SK-N-SH (cell line): Measurements from ENCODE around the gene ELP1. TPM values are rescaled to one million over a fixed set of nuclear protein-coding genes. Genes with fewer than 3 reads are reported as not detected.

Source experiments
- CTCF ChIA-PET: fragments of 300-600, 350-600 bp; formaldehyde crosslinking; extraction: SDS; loops from one replicate; lab custom pipeline; 2021; lab: Yijun Ruan, JAX
- POLR2A ChIA-PET: fragments of 350-600 bp; sonication (Branson Sonifier 250); formaldehyde crosslinking; extraction: SDS; loops from one replicate; lab custom pipeline; 2020; ENCODE audit warnings: antibody characterized with exemption, inconsistent platforms; lab: Yijun Ruan, JAX
- DNase-seq: peaks from one replicate; pipeline ENCODE4 v3.0.0; 2012
- H2AFZ ChIP-seq: fragments of 200-600 bp; sonication (generic); 2 replicates; pipeline ENCODE4 v1.8.1; 2016; ENCODE audit warnings: antibody characterized with exemption, mild to moderate bottlenecking, low read depth
- H3F3A ChIP-seq: fragments of 200-600 bp; sonication (generic); replicated peaks from 2 replicates; pipeline ENCODE3; 2016; ENCODE audit warnings: antibody characterized with exemption, mild to moderate bottlenecking; ENCODE audit not compliant: insufficient read depth
- H3K27ac ChIP-seq, 2 experiments: fragments of 200-500 bp in 1 of 2; fragments of 200-600 bp in 1 of 2; sonication (Bioruptor generic) in 1 of 2; sonication (generic), shearing (Covaris generic) in 1 of 2; 2 replicates each; pipeline versions ENCODE4 v1.5.1 to v1.6.1; 2014 to 2016; ENCODE audit warnings: low read depth in 2 of 2, inconsistent platforms in 1 of 2, low read length in 1 of 2, mild to moderate bottlenecking in 1 of 2, mixed read lengths in 1 of 2
- H3K27me3 ChIP-seq: fragments of 200-600 bp; sonication (generic), shearing (Covaris generic); 2 replicates; pipeline ENCODE4 v1.6.1; 2016; ENCODE audit warnings: mixed run types; ENCODE audit not compliant: insufficient read depth
- H3K36me3 ChIP-seq, 2 experiments: fragments of 200-500 bp in 1 of 2; fragments of 200-600 bp in 1 of 2; sonication (Bioruptor generic) in 1 of 2; sonication (generic) in 1 of 2; replicated peaks in 1 of 2; 2 replicates each; pipeline versions ENCODE3 to v1.5.1; 2014 to 2016; ENCODE audit warnings: low read length in 1 of 2, mild to moderate bottlenecking in 1 of 2; ENCODE audit not compliant: insufficient read depth in 2 of 2, control insufficient read depth in 1 of 2
- H3K4me1 ChIP-seq, 2 experiments: fragments of 200-500 bp in 1 of 2; fragments of 200-600 bp in 1 of 2; sonication (Bioruptor generic) in 1 of 2; sonication (generic), shearing (Covaris generic) in 1 of 2; 2 replicates each; pipeline versions ENCODE4 v1.5.1 to v1.6.1; 2014 to 2016; ENCODE audit warnings: low read depth in 1 of 2, low read length in 1 of 2, mixed run types in 1 of 2; ENCODE audit not compliant: insufficient read depth in 2 of 2, control insufficient read depth in 1 of 2
- H3K4me2 ChIP-seq: fragments of 200-600 bp; sonication (generic), shearing (Covaris generic); 2 replicates; pipeline ENCODE4 v1.6.1; 2017; ENCODE audit warnings: mixed run types
- H3K4me3 ChIP-seq, 2 experiments: fragments of 200-500 bp in 1 of 2; fragments of 200-600 bp in 1 of 2; sonication (Bioruptor generic) in 1 of 2; sonication (generic), shearing (Covaris generic) in 1 of 2; 2 replicates each; pipeline versions ENCODE4 v1.5.1 to v1.8.1; 2014 to 2016; ENCODE audit warnings: low read depth in 2 of 2, inconsistent platforms in 1 of 2, low read length in 1 of 2, mild to moderate bottlenecking in 1 of 2, mixed read lengths in 1 of 2, moderate library complexity in 1 of 2
- H3K79me2 ChIP-seq: fragments of 200-600 bp; sonication (generic); 2 replicates; pipeline ENCODE4 v1.8.1; 2017; ENCODE audit warnings: mild to moderate bottlenecking; ENCODE audit not compliant: insufficient read depth
- H3K9ac ChIP-seq: fragments of 200-600 bp; sonication (generic); 2 replicates; pipeline ENCODE4 v1.6.1; 2017; ENCODE audit warnings: mixed run types
- H3K9me2 ChIP-seq: fragments of 200-600 bp; sonication (generic); 2 replicates; pipeline ENCODE4 v1.6.1; 2017; ENCODE audit warnings: mixed run types
- H3K9me3 ChIP-seq: fragments of 200-600 bp; sonication (generic); 2 replicates; pipeline ENCODE4 v1.6.1; 2017; ENCODE audit warnings: mixed run types, mild to moderate bottlenecking, moderate library complexity
- H4K20me1 ChIP-seq: fragments of 200-600 bp; sonication (generic); 2 replicates; pipeline ENCODE4 v1.6.1; 2017; ENCODE audit warnings: mild to moderate bottlenecking, mixed run types; ENCODE audit not compliant: insufficient read depth
- CTCF ChIP-seq: fragments of 200-600 bp; sonication (generic); IDR thresholded peaks from 2 replicates; pipeline ENCODE4 v1.6.1; 2017; ENCODE audit warnings: antibody characterized with exemption, mild to moderate bottlenecking, moderate library complexity
- EZH2phosphoT487 ChIP-seq: fragments of 200-600 bp; sonication (generic); IDR thresholded peaks from 2 replicates; pipeline ENCODE4 v1.6.1; 2017; ENCODE audit warnings: low read depth, mixed run types, mild to moderate bottlenecking, antibody characterized with exemption, moderate library complexity, borderline replicate concordance
- FOSL2 ChIP-seq: IDR thresholded peaks from 2 replicates; pipeline ENCODE4 v1.4.0; 2012; ENCODE audit warnings: low read depth, mild to moderate bottlenecking, moderate library complexity, borderline replicate concordance
- FOXJ3 ChIP-seq: sonication (generic); formaldehyde crosslinking; IDR thresholded peaks from 2 replicates; pipeline ENCODE4 v1.5.1; 2020; ENCODE audit warnings: mild to moderate bottlenecking, missing genetic modification reagents
- GABPA ChIP-seq: IDR thresholded peaks from 2 replicates; pipeline ENCODE4 v1.4.0; 2012; ENCODE audit warnings: low read depth, mild to moderate bottlenecking
- GATA2 ChIP-seq: sonication (generic); formaldehyde crosslinking; IDR thresholded peaks from 2 replicates; pipeline ENCODE4 v1.5.0; 2020; ENCODE audit warnings: mild to moderate bottlenecking, missing genetic modification reagents
- NFIC ChIP-seq: IDR thresholded peaks from 2 replicates; pipeline ENCODE4 v1.4.0; 2012; ENCODE audit warnings: borderline replicate concordance
- NRF1 ChIP-seq: IDR thresholded peaks from 2 replicates; pipeline ENCODE4 v1.6.1; 2012; ENCODE audit warnings: low read depth, mild to moderate bottlenecking, low read length
- PBX3 ChIP-seq: IDR thresholded peaks from 2 replicates; pipeline ENCODE4; 2012
- RAD21 ChIP-seq: IDR thresholded peaks from 2 replicates; pipeline ENCODE4 v1.6.1; 2012; ENCODE audit warnings: mild to moderate bottlenecking, low read length
- RCOR1 ChIP-seq: fragments of 150-350 bp; IDR thresholded peaks from 2 replicates; pipeline ENCODE4 v1.6.1; 2017; ENCODE audit warnings: antibody characterized with exemption, low read length
- RFX5 ChIP-seq: IDR thresholded peaks from 2 replicates; pipeline ENCODE4 v1.6.1; 2012; ENCODE audit warnings: mild to moderate bottlenecking, improper control_type of control experiment, low read length
- YY1 ChIP-seq: IDR thresholded peaks from 2 replicates; pipeline ENCODE4 v1.4.0; 2012; ENCODE audit warnings: low read depth, mild to moderate bottlenecking
- WGBS: methylation state at CpG from one replicate; pipeline ENCODE4 v1.1.6; 2017; ENCODE audit warnings: low lambda C conversion rate; 5-methylcytosine and 5-hydroxymethylcytosine counted together
- polyA plus RNA-seq, 3 experiments: library from polyadenylated mRNA; depleted of rRNA; stranded (reverse); fragments of >200 nt; gene quantifications; 2 replicates each; pipeline ENCODE4 v1.2.3, GENCODE V29; 2012
- TF ChIP-seq, protein P1 (sequence below): IDR thresholded peaks from 2 replicates; pipeline ENCODE4 v1.4.0; 2012; ENCODE audit warnings: low read depth
- TF ChIP-seq, protein P2 (sequence below): fragments of 150-350 bp; IDR thresholded peaks from 2 replicates; pipeline ENCODE4 v1.6.1; 2017; ENCODE audit warnings: antibody characterized with exemption, low read length, low read depth, borderline replicate concordance

The ELP1 gene
- polyA plus RNA-seq, 1 of the 3 experiments (the other 2 are of a cell fraction) = 19.1 TPM

GRCh38 chr9:108834959-108835665 lies 98.8 kb downstream of the ELP1 start:
- Histone ChIP-seq H2AFZ (no peak overlapping the region), H3K36me3 (no peaks in the 10 kb centered on the region), H3F3A (no peaks in the 10 kb centered on the region), H3K79me2 (no peaks in the 10 kb centered on the region), H3K9me2 (no peaks in the 10 kb centered on the region), H3K27me3 (no peaks in the 10 kb centered on the region), H3K9ac (no peak overlapping the region), H3K9me3 (no peaks in the 10 kb centered on the region), H3K4me2 (no peak overlapping the region), H4K20me1 (no peaks in the 10 kb centered on the region), H3K4me3 (no peak overlapping the region), H3K4me1 (no peaks in the 10 kb centered on the region), H3K27ac (no peak overlapping the region)
- POLR2A ChIA-PET = no interaction called here
- TF ChIP-seq FOXJ3 (CRISPR knock-in tag) = no peak
- TF ChIP-seq RFX5 = no peak
- TF ChIP-seq, protein P1, sequence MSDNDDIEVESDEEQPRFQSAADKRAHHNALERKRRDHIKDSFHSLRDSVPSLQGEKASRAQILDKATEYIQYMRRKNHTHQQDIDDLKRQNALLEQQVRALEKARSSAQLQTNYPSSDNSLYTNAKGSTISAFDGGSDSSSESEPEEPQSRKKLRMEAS = no peak
- TF ChIP-seq FOSL2 = no peak
- TF ChIP-seq YY1 = no peak
- TF ChIP-seq CTCF = no peak
- TF ChIP-seq, protein P2, sequence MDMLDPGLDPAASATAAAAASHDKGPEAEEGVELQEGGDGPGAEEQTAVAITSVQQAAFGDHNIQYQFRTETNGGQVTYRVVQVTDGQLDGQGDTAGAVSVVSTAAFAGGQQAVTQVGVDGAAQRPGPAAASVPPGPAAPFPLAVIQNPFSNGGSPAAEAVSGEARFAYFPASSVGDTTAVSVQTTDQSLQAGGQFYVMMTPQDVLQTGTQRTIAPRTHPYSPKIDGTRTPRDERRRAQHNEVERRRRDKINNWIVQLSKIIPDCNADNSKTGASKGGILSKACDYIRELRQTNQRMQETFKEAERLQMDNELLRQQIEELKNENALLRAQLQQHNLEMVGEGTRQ = no peak
- no peak for TF ChIP-seq NFIC
- TF ChIP-seq GATA2 (CRISPR knock-in tag) = no peak
- no peak for TF ChIP-seq GABPA
- TF ChIP-seq EZH2phosphoT487 = no peak
- TF ChIP-seq RCOR1 = no peak
- no peak for DNase-seq
- CTCF ChIA-PET = interaction anchor here (1.3 kb wide), 1 partner anchor 1369 kb away, joined by 3 read pairs; no protein-coding TSS in a partner anchor
- WGBS = 12% methylated on average over 4 of the region's 4 CpGs

GRCh38 chr9:108832179-108832500 lies 101.8 kb downstream of the ELP1 start:
- H3K4me2 ChIP-seq = no peak overlapping the region
- WGBS = 64% methylated on average over 2 of the region's 3 CpGs
- no peaks in the 10 kb centered on the region for H3K79me2 ChIP-seq
- no peak overlapping the region for H3K4me3 ChIP-seq
- no peak overlapping the region for H2AFZ ChIP-seq
- no peaks in the 10 kb centered on the region for H3K9me2 ChIP-seq
- POLR2A ChIA-PET = no interaction called here
- H3K36me3 ChIP-seq = no peaks in the 10 kb centered on the region
- no peaks in the 10 kb centered on the region for H3F3A ChIP-seq
- no peaks in the 10 kb centered on the region for H3K9me3 ChIP-seq
- TF ChIP-seq RAD21 (no peak), NRF1 (no peak), GATA2 (CRISPR knock-in tag) (no peak), FOXJ3 (CRISPR knock-in tag) (no peak), PBX3 (no peak)
- no peaks in the 10 kb centered on the region for H3K27me3 ChIP-seq
- CTCF ChIA-PET = interaction anchor here (1.1 kb wide), 1 partner anchor 1406 kb away, joined by 3 read pairs; no protein-coding TSS in a partner anchor
- no peak for DNase-seq
- no peaks in the 10 kb centered on the region for H3K4me1 ChIP-seq
- no peak overlapping the region for H3K27ac ChIP-seq
- H4K20me1 ChIP-seq = no peaks in the 10 kb centered on the region
- no peak overlapping the region for H3K9ac ChIP-seq
